T-helper 1 cell treated with Interleukin-12 subunit alpha and Interleukin-12 subunit beta and Interleukin-4 antibody, amounts not matched to agents 30 μg/mL and 1 μg/mL, for 36 hours (primary cell): ENCODE data around the gene PABPN1.

Experiments
- H3K27ac Mint-ChIP-seq: one replicate; pipeline ENCODE4 v1.8.0; 2021; ENCODE audit warnings: mild to moderate bottlenecking, mixed read lengths
- H3K27me3 Mint-ChIP-seq: one replicate; pipeline ENCODE4 v1.8.0; 2021; ENCODE audit warnings: low read depth, mixed read lengths
- H3K36me3 Mint-ChIP-seq: one replicate; pipeline ENCODE4 v1.8.0; 2021; ENCODE audit warnings: low read depth, mixed read lengths
- H3K4me1 Mint-ChIP-seq: one replicate; pipeline ENCODE4 v1.8.0; 2021; ENCODE audit warnings: low read depth, mixed read lengths
- H3K4me3 Mint-ChIP-seq: one replicate; pipeline ENCODE4 v1.8.0; 2021; ENCODE audit warnings: mild to moderate bottlenecking, moderate library complexity, mixed read lengths
- H3K9me3 Mint-ChIP-seq: one replicate; pipeline ENCODE4 v1.8.0; 2021; ENCODE audit warnings: mixed read lengths

PABPN1 gene

GRCh38 chr14:23356662-23357061 is 35.4 kb downstream of the PABPN1 start:
- H3K36me3 Mint-ChIP-seq: no peaks in the 10 kb centered on the region
- no peak overlapping the region for H3K27ac Mint-ChIP-seq
- peaks cover 4% of the 10 kb centered on the region for H3K4me1 Mint-ChIP-seq
- H3K4me3 Mint-ChIP-seq: no peak overlapping the region
- H3K9me3 Mint-ChIP-seq: no peaks in the 10 kb centered on the region
- peaks cover 32% of the 10 kb centered on the region for H3K27me3 Mint-ChIP-seq

- H3K27ac Mint-ChIP-seq: no peak overlapping the region
- H3K27me3 Mint-ChIP-seq: peaks cover 33% of the 10 kb centered on the region
- no peak overlapping the region for H3K4me3 Mint-ChIP-seq
- H3K4me1 Mint-ChIP-seq: peaks cover 4% of the 10 kb centered on the region
- no peaks in the 10 kb centered on the region for H3K9me3 Mint-ChIP-seq
- H3K36me3 Mint-ChIP-seq: no peaks in the 10 kb centered on the region
These were observed 36.0 kb downstream of the PABPN1 start for GRCh38 chr14:23357261-23357660.

DNA sequence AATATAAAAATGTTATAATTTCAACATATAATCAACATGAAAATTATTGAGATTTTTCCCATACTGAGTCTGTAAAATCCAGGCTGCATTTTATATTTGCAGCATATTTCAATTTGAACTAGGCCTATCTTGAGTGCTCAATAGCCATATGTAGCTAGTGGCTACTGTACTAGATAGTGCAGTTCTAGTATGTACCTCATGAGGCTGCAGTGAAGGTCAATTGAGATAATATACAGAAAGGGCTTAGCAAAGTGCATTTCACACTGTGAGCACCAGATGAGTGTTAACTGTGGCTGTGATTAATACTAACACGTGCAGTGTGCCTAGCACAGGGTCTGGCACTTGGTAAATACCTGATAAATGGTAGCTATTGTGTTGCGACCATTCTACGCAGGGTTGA is 36.8 kb downstream of the PABPN1 start:
- Mint-ChIP-seq H3K9me3 (no peaks in the 10 kb centered on the region), H3K36me3 (no peaks in the 10 kb centered on the region), H3K27ac (no peak overlapping the region), H3K4me1 (peaks cover 2% of the 10 kb centered on the region), H3K27me3 (peaks cover 28% of the 10 kb centered on the region), H3K4me3 (no peak overlapping the region)

- no peak overlapping the region for H3K27ac Mint-ChIP-seq
- H3K27me3 Mint-ChIP-seq: peaks cover 25% of the 10 kb centered on the region
- no peaks in the 10 kb centered on the region for H3K9me3 Mint-ChIP-seq
These were observed 37.4 kb downstream of the PABPN1 start for GRCh38 chr14:23358553-23359166.

DNA sequence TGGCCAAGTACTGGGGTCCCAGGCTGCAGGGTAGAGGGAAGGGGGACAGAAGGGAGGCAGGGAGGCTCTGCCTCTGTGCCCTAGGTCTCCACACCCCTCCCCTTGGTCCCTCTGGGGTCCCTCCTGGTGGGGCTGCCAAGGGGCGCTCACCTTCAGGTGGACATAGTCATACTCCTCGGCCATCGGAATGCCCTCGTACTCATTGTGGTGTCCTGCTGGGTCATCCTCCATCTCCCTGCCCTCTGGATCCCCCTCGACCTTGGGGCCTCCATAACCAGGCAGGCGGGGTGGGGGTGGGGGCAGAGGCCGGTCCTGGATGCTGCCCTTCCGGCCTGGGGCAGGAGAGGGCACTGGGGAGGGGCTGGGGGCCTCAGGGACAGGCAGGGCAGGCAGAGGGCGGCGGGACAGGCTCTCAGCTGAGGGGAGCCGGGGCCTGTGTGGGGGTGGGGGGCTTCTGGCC is 37.9 kb downstream of the PABPN1 start:
- peaks cover 25% of the 10 kb centered on the region for H3K27me3 Mint-ChIP-seq
- no peaks in the 10 kb centered on the region for H3K36me3 Mint-ChIP-seq
- H3K4me3 Mint-ChIP-seq: no peak overlapping the region
- no peak overlapping the region for H3K27ac Mint-ChIP-seq
- no peaks in the 10 kb centered on the region for H3K9me3 Mint-ChIP-seq
- no peaks in the 10 kb centered on the region for H3K4me1 Mint-ChIP-seq

More at GRCh38 chr14:23358553-23359166, 37.4 kb downstream of the PABPN1 start:
- no peak overlapping the region for H3K4me3 Mint-ChIP-seq
- H3K4me1 Mint-ChIP-seq: no peaks in the 10 kb centered on the region
- no peaks in the 10 kb centered on the region for H3K36me3 Mint-ChIP-seq

GRCh38 chr14:23359722-23360447 is 38.6 kb downstream of the PABPN1 start:
- no peaks in the 10 kb centered on the region for H3K36me3 Mint-ChIP-seq
- no peaks in the 10 kb centered on the region for H3K9me3 Mint-ChIP-seq
- no peak overlapping the region for H3K27ac Mint-ChIP-seq
- no peak overlapping the region for H3K4me3 Mint-ChIP-seq
- no peaks in the 10 kb centered on the region for H3K4me1 Mint-ChIP-seq
- H3K27me3 Mint-ChIP-seq: peaks cover 25% of the 10 kb centered on the region

GRCh38 chr14:23360496-23360895 is 39.2 kb downstream of the PABPN1 start:
- no peaks in the 10 kb centered on the region for H3K9me3 Mint-ChIP-seq
- H3K4me3 Mint-ChIP-seq: no peak overlapping the region
- no peaks in the 10 kb centered on the region for H3K36me3 Mint-ChIP-seq
- no peaks in the 10 kb centered on the region for H3K4me1 Mint-ChIP-seq
- no peak overlapping the region for H3K27ac Mint-ChIP-seq
- peaks cover 20% of the 10 kb centered on the region for H3K27me3 Mint-ChIP-seq

- no peak overlapping the region for H3K4me3 Mint-ChIP-seq
- H3K4me1 Mint-ChIP-seq: no peaks in the 10 kb centered on the region
- peaks cover 20% of the 10 kb centered on the region for H3K27me3 Mint-ChIP-seq
- no peak overlapping the region for H3K27ac Mint-ChIP-seq
- H3K9me3 Mint-ChIP-seq: no peaks in the 10 kb centered on the region
- no peaks in the 10 kb centered on the region for H3K36me3 Mint-ChIP-seq
These were observed 40.1 kb downstream of the PABPN1 start for GRCh38 chr14:23361320-23361719.

- Mint-ChIP-seq H3K9me3 (no peaks in the 10 kb centered on the region), H3K27me3 (peaks cover 24% of the 10 kb centered on the region), H3K4me1 (no peaks in the 10 kb centered on the region), H3K36me3 (no peaks in the 10 kb centered on the region), H3K27ac (no peak overlapping the region), H3K4me3 (no peak overlapping the region)
These were observed 40.5 kb downstream of the PABPN1 start for GRCh38 chr14:23361763-23362162.

- Mint-ChIP-seq H3K27me3 (peaks cover 28% of the 10 kb centered on the region), H3K36me3 (no peaks in the 10 kb centered on the region), H3K9me3 (no peaks in the 10 kb centered on the region), H3K27ac (no peak overlapping the region), H3K4me3 (no peak overlapping the region), H3K4me1 (no peaks in the 10 kb centered on the region)
These were observed 40.9 kb downstream of the PABPN1 start for GRCh38 chr14:23362200-23362599.

DNA sequence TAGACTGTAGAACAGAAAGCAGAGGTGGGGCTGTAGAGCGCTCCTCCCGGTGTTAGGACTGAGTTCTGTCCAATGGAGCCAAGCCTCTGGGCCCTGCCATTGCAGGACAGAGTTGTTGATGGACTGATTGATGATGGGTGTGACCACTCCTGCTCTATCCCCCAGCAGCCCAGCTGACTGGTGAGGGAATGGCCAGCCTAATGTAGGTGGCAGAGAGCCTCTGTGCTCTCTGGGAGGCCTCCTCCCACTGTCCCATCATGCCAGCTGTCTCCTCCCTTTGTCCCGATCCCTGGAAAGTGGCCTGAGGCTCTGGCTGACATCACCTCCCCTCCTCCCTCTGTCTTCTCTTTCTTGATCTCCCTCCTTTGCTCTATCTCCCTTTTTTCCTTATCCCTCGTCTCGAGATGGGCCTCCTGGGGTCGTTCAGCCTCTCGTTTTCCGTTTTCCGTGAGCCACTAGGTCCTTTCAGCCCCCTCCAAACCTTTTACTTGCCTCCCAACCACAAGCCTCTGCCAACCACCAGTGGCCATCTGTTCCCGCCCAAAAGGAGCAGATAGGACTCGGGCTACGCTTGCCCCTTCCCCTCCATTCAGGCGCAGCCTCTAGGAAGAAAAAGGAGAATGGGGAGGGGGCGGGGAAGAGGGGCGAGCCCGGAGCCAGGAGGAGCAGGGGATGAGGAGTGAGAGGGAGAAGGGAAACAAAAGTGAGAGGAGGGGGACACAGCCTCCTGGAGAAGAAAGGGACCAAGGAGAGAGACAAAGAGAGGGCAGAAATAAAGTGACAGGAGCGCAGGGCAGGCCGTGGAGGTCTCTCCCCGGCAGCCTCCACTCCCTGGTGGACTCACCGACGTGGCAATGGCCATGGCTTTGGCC is 43.1 kb downstream of the PABPN1 start:
- Mint-ChIP-seq H3K9me3 (no peaks in the 10 kb centered on the region), H3K36me3 (no peaks in the 10 kb centered on the region), H3K27me3 (peaks cover 49% of the 10 kb centered on the region), H3K4me3 (no peak overlapping the region), H3K27ac (peak overlapping the region; percentile 18), H3K4me1 (no peaks in the 10 kb centered on the region)

- Mint-ChIP-seq H3K27ac (peak within 1 kb of the TSS; percentile 18), H3K4me3 (no peak within 1 kb of the TSS), H3K4me1 (no peaks in the 10 kb centered on the region), H3K9me3 (no peaks in the 10 kb centered on the region), H3K36me3 (no peaks in the 10 kb centered on the region), H3K27me3 (peaks cover 49% of the 10 kb centered on the region)
These were observed 43.9 kb downstream of the PABPN1 start, which contains the start of gene EFS for GRCh38 chr14:23365036-23365731. Gene EFS, minus strand, starts transcription at chr14:23365172. Its CDS starts 147 bp downstream, at chr14:23365025.

DNA sequence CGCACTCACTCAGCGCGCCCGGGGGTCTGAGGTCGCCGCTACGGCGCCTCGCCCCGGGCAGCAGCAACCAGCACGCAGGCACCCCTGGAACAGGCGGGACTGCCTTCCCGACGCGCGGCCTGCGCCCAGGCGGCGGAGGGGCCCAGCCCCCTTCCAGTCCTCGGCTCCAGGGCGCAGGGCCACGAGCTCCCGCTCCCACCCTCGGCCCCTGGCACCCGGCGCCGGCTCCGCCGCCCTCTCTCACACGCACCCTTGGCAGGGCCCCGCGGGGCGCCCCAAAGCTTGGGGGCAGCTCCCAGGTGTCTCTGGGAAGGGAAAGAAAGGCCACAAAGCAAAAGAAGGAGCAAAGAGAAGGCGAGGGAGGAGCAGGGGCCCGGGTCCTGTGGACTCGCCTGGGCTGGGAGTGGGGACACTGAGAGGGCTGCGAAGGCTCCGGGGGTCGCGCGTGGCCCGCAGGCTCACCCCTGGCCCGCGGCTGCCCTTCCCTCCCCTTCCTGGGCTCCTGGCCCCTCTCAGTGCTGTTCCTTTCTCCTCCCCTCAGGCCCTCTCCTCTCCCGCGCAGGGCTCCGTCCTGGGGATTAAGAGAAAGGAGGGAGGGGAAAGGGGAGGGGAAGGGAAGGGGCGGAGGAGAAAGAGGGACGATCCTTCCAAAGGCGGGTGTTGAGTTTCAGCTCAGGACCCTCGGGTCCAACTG is 44.6 kb downstream of the PABPN1 start:
- Mint-ChIP-seq H3K27me3 (peaks cover 49% of the 10 kb centered on the region), H3K4me3 (no peak overlapping the region), H3K27ac (no peak overlapping the region), H3K9me3 (no peaks in the 10 kb centered on the region), H3K36me3 (no peaks in the 10 kb centered on the region), H3K4me1 (no peaks in the 10 kb centered on the region)
